ENCODE measurements around the gene KATNAL1.
A peak's percentile ranks its signal among the peaks of the same experiment; 100 is the strongest.
"Not testable (repeated sequence)": the region's sequence is repeated elsewhere in the genome, so short reads cannot be mapped to it uniquely, and the experiment has no call there.

Gene KATNAL1

DNA sequence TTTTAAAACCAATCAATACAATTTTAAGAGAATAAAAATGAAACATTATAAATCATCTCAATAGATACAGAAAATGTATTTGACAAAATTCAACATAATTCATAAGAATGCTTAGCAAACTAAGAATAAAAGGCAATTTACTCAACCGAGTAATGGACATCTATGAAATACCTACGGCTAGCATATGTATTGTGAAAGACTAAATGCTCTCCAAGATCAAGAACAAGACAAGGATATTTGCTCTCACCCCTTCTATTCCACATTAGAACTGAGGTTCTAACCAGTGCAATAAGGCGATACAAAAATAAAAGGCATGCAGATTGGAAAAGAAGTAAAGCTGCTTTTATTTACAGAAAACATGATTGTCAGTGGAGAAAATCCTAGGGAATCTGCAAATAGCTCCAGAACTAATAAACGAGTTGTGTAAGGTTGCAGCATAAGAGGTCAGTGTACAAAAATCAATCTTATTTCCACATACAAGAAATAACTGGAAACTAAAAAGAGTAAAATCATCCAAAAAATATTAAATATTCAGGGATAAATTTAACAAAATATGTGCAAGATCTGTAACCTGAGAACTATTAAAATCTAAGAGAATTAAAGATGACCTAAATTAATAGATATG lies 16.4 kb downstream of the KATNAL1 start:
- no peak for DNase-seq

DNA sequence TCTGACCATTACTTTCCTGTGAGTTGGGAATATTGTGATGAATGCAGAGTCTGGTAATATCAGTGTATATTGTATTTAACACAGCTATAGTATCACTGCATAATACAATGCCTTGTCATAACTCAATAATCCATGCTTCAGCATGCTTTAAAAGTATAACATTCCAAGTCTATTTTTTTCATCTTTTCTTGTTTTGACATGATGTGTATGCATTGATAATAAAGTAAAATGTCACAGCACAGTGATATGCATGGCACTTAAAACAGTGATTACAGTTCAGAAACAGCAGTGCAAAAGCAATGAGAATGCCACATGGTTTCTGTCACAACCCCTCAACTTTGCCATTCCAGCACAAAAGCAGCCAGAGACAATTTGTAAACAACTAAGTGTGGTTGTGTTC lies 17.8 kb downstream of the KATNAL1 start:
- no peak for DNase-seq

DNA sequence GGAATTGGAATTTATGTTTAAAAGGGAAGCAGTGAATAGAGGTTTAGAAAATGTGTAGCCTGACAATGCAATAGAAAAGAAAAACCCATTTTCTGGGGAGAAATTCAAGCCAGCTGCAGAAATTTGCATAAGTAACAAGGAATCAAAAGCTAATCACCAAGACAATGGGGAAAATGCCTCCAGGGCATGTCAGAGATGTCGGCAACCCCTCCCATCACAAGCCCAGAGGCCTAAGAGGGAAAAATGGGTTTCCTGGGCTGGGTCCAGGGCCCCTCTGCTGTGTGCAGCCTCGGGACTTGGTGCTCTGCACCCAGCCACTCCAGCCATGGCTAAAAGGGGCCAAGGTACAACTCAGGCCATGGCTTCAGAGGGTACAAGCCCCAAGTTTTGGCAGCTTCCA lies 21.3 kb downstream of the KATNAL1 start:
- not testable (repeated sequence) for DNase-seq

DNA sequence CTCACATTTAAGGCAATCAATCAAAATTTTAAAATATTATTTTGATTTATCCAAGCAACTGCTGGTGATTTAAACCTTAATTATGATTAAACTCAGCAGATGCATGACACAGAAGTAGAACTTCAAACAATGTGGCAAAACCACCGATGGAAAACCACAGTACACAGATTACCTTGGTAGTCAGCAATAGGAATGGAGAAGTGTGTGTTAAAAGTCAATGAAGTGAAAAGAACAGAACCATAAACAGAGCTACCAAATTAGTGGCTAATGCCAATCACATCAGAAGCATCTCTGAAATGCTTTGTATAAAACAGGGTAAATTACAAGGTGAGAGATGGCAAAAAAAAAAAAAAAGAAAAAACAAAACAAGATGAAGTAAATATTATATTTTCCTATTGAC lies 31.2 kb downstream of the KATNAL1 start:
- peak; percentile 8 for DNase-seq

DNA sequence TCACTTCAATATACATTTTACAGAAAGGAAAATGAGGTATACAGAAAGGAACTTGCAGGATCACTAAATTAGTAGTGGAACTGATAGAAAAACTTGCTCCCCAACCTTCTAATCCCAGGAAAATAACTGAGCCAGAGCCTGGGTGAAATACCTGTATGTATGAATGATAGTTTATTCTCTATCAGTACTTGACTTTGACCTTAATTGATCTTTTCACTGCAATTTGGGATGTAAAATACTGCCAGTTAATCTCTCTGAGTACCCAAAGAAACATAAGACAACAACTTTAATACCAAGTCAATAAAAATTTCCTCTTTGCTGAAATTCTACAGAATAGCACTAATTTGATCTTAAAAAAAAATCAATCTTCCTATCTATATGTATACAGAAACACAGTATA lies 33.3 kb downstream of the KATNAL1 start:
- no peak for DNase-seq

DNA sequence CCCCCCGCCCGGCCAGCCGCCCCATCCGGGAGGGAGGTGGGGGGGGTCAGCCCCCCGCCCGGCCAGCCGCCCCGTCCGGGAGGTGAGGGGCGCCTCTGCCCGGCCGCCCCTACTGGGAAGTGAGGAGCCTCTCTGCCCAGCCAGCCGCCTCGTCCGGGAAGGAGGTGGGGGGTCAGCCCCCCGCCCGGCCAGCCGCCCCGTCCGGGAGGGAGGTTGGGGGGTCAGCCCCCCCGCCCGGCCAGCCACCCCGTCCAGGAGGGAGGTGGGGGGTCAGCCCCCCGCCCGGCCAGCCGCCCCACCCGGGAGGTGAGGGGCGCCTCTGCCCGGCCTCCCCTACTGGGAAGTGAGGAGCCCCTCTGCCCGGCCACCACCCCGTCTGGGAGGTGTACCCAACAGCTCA lies 37.3 kb downstream of the KATNAL1 start:
- DNase-seq: not testable (repeated sequence)

DNA sequence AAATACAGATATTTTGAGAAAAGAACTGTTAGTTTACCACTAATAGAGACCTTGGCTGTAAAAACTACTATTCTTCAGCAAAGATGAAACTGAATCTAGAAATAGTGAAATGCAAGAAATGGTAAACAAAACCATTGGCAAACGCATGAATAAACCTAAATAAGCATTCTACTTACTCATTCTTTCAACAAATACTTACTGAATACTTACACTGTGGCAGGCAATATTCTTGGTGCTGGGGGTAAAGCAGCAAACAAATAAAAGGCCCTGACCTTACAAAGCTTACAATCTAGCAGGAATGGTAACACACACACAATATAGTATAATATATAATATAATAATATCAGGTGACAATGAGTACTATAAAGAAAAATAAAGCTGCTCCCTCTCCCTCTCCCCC lies 38.7 kb downstream of the KATNAL1 start:
- no peak for DNase-seq

DNA sequence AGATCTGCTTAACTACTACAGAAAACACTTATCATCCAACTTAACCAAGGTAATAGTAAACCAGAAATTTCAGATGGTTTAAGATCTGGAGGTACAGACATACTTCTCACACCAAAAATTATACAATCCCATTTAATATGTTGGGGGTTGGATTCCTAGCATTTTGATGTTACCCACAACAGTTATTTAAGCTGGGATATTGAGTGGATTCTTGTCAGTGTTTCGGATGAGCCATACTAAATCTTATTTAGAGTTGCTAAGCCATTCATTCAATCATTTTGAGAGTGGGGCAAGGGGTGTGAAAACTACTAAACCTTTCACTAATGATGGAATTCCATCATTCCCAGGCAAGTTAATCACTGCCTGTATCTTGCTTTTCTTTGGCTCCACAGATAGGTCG lies 40.6 kb downstream of the KATNAL1 start:
- no peak for DNase-seq

DNA sequence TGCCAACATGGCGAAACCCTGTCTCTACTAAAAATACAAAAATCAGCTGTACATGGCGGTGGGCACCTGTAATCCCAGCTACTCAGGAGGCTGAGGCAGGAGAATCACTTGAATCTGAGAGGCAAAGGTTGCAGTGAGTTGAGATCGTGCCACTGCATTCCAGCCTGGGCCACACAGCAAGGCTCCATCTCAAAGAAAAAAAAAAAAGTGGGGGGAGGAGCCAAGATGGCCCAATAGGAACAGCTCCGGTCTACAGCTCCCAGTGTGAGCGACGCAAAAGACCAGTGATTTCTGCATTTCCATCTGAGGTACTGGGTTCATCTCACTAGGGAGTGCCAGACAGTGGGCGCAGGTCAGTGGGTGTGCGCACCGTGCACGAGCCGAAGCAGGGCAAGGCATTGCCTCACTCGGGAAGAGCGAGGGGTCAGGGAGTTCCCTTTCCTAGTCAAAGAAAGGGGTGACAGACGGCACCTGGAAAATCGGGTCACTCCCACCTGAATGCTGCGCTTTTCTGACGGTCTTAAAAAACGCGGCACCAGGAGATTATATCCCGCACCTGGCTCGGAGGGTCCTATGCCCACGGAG lies 48.1 kb downstream of the KATNAL1 start:
- DNase-seq: not testable (repeated sequence)

DNA sequence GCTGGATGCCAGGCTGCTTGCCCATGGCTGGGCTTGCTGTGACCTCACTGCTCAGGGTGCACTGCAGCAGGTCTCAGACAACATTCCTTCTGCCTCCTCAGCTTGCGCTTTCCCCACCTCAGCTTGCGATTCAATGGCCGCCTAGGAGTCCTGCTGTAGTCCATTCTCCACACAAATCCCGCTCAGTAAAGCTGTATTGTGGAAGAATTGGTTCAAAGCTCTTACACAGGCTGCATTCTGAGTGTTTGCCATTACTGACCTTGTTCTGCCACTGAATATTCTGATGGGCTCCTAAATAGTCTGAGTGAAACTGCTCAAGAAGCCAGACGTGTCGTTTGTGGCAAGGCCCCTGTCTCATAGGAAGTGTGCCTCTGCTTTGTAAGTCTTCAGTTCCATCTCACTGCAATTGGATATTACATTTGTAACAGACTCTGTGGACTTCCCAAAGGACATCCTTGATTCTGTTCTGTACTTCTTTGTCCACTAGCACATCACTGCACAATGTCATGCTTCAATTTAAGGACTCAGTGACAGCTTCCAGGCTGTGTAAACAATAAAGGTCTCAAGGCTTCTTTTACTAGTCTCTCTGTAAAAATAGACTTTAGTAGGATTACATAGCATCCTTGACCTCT lies 49.8 kb downstream of the KATNAL1 start:
- no peak for DNase-seq

DNA sequence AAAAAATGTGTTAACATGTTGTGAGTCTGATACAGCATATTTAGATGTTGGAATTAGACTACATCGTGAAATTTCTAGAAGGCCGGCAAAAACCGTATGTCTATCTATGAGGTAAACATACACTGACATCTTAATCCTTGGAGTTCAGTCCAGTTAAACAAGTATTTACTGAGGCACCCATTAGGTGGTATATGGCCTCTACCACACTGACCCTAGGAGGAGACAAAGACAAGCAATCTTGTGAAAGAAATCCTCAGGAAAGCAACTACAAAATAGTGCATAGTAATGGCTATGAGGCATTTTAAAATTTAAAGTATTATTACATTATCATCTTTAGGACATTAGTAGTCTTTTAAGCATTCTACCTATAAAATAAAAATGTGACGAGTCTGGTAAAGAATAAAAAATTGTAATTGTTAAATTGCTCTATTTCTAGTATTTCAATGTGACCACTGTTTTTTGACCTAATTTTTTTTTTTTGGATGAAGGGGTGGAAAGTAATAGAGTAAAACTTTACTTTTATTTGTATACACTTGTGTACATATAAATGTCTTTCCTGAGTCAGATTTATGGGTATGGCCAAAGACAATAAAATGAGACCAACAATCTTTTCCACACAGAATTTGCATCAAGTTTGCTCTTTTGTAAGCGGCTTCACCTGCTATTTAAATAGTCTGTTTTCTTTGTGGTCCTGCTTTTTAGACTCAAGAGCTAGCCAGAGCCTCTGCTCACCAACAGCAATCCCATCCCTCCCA lies 50.5 kb downstream of the KATNAL1 start:
- DNase-seq: peak; percentile 25

DNA sequence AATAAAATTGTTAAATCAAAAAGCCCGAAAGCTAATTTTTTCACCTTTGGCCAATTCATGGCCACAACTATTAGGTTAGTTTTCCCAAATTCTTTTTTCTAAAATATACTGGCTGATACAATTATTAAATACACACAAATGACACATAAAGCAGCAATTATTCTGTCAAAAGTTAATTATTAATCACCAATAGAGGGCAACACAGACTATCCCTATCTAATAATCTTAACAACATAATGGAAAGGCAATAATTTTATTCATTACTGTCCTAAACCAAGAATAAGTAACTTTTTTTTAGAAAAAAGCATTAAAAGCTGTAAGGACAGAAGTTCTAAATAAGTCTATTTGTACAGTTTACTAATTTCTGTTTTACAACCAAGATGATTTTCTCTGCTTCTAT lies 51.7 kb downstream of the KATNAL1 start:
- peak; percentile 38 for DNase-seq

DNA sequence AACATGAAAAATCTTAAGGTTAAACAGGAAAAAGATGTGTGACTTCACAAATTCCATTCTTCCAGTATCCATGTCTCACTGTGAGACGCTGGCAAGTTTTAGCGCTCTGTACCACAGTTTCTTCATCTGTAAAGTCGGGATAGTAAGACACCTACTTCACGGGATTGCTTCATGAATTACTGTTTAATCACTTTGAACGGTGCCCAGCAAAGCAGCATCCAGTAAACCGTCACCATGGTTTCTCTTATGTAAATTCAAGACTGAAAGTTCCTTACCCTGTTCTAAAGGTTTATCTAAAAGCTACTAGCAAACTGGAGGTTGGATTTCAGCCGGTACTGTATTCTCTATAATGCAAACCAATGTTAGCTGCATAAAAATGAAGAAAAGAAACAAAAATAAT lies 53.5 kb downstream of the KATNAL1 start:
- DNase-seq: no peak

DNA sequence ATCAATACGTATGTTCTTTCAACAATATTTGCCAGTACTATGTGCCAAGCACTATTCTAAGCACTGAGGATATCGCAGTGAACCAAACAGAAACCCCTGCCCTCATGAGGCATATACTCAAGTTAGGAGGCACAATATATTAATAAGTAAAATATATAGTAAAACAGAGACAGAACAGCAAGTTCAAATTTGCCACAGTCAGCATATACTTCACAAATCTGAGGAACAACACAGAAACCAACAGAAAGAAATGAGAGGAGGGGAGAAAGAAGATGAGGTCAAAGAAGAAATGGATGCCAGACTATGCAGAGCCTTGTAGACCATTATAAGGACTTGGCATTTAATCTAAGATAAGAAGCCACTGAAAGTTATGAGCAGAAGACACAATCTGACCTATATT lies 59.9 kb downstream of the KATNAL1 start:
- DNase-seq: peak; percentile 17

DNA sequence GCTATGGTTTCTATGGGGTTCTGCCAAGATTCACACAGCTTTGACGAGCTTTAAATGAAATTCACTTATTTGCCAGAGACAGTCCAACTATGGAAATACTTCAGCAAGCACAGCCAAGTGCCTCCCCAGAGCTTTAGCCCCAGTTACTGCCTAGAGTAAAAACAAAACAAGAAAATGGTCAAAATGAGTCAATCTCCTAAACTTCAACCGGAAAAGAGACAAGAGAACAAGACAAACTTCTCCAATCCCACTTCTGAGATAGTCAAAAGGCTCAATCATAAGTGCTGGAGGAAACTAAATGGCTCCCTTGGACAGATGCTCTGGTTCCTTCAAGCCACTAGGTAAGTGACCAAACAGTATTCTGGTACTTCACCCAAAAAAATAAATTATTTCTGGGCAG lies 65.8 kb downstream of the KATNAL1 start:
- no peak for DNase-seq

DNA sequence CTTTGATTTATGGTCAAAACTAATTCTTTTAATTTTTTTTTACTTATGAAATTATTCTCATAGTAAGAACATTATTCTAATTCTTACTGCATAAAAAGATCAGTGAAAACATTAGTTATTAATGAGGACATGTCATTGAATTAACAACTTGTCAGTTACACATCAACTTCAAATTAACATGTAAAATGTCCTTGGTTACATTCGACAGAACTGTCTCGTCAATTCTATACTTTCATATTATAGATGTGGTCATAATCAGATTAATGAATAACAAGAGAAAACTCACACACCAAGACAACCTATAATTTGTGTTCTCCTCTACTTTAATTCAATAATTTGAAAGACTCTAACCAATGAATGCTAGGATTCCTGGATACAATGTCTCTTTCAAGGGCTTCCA lies 66.7 kb downstream of the KATNAL1 start:
- DNase-seq: no peak

DNA sequence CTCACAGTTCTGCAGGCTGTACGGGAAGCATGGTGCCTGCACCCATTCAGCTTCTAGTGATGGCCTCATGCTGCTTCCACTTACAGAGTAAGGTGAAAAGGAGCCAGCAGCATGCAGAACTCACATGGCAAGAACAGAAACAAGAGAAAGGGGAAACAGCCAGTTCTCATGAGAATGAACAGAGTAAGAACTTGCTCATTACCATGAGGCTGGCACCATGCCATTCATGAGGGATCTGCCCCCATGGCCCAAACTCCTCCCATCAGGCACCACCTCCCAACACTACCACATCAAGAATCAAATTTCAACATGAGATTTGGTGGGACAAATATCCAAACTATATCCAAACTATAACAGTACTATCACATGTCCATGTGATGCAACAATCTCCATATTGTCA lies 72.1 kb downstream of the KATNAL1 start:
- DNase-seq: peak; percentile 28

DNA sequence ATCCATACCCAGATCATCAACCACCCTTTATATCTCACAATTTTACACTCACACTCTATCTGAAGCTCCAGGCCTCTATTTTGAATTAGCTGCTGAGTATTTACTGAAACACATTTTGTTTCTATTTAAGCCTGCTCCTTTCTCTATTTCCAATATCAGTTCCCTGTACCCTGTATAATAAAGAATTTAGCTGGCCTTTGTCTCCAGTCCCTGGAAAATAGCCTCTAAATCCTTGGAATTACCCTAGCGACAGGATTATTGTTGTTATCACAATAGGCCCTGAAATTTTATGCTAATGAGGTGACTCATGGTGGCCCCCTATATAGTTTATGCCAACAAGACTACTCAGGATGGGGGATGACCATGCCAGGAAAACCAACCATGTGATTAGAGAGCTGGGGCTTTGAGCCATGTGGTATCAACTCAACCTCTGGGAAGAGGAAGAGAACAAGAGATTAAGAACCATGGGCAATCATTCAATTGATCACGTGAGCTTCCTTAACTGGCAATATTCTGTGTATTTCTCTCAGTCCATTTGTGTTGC lies 72.7 kb downstream of the KATNAL1 start:
- DNase-seq: peak; percentile 18

DNA sequence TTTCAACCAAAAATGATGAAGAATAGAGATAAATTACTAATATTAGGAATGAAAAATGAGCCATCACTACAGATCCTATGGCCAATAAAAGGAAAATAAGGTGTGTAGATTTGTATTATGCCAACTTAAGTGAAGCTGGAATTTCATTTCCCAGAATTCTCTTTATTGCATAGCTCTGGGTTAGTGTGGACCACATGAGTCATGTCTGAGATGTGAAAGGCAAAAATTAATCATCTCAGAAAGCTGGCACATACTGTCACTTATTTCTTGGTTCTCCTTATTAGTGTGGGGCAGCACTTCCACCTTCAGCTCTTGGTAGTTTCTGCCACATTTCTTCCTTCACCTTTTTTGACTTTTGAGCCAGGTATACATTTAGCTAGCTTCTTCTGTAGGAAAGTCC lies 82.6 kb downstream of the KATNAL1 start:
- DNase-seq: no peak

DNA sequence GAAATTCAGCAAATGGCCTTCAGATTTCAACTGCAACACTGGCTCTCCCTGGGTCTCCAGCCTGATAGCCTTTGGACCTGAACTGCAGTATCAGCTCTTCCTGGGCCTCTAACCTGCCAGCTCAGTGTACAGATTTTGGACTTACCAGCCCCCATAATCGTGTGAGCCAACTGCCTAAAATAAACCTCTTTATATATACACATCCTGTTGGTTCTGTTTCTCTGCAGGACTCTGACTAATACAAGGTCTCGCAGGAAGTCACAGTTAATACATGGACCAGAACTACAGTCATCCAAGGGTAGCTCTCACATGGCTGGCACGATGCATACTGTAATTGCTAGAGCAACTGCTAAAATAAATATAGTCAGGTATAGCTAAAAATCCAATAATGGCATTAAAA lies 85.1 kb downstream of the KATNAL1 start:
- DNase-seq: no peak

DNA sequence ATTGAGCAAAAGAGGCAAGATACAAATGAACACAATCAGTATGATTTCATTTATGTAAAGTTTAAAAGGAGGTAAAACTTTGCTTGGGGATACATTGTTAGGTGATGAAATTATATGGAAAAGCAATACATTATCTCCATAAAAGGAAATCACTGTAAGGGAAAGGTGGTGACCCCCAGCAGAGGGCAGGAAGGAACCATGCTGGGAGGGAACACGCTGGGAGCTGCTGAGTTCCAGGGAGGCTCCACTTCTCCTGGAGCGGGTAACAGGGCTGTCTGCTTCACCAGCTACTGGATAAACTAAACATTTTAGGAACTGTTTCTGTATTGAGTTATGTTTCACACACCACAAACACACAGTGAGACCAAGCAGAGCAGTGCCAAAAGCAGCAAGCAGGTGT lies 91.2 kb downstream of the KATNAL1 start:
- no peak for DNase-seq

DNA sequence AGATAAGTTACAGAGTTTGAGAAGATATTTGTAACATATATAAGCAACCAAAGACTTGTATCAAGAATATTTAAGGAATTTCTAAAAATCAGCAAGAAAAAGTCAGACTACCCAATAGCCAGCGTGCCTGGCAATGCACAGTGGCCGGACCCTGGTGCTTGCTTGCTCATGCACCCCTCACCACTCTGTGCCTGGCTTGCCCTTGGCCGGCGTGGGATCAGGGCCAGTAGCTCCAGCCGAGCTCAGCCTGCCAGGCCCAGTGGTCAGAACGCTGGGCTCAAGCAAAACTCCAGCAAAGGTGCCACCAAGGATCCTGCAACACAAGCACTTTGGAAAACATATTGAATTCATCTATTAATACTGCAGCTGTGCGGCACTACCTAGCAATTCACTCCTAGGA lies 95.1 kb downstream of the KATNAL1 start:
- DNase-seq: no peak

DNA sequence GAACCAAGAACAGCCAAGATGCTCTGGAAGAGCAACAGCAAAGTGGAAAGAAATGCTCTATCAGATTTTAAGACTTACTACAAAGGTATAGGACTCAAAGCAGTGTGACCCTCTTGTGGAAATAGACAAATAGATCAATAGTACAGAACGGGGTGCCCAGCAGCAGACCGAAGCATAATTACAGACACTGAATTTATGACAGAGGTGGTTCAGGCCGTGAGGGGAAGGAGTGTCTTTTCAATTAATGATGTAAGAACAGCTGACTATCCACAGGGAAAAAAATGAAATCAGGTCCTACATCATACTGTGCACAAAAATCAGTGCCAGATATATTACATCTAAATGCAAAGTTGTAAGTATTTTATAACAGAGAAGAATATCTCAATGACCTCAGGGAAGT lies 95.6 kb downstream of the KATNAL1 start:
- DNase-seq: no peak

DNA sequence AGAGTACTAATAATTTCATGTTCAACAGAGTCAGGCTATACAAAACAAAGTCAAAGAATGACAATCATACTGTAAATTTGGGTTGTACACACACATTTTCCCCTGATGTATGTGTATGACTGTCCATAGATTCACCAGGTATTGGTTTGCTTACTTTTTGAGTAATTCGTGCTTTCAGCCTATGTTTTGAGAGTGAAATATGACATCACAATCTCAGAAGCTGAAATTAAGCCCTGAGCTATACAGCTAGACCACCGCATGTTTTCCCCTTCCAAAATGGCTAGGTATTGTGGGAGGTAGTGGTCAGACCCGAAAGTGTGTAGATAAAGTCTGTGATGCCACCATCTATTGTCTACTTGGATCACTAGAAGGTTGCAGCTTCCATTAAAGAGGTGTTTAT lies 102.8 kb downstream of the KATNAL1 start:
- DNase-seq: no peak
